HCT116 (cell line): Measurements from ENCODE around the gene MRM1. TPM values are rescaled to one million over a fixed set of nuclear protein-coding genes. Genes with fewer than 3 reads are reported as not detected.

Source experiments
- ATAC-seq: fragments of 200-7000 bp; cut with Tn5 transposase; 2 replicates; pipeline ENCODE4 v1.9.1; 2020; ENCODE audit warnings: mild to moderate bottlenecking, moderate library complexity
- BruUV-seq: library from RNA; stranded (reverse); fragments of 400-500 nt; replicated peaks from 2 replicates; lab custom pipeline; 2021; lab: Mats Ljungman, UMichigan
- CTCF ChIA-PET: fragments of 300-600 bp; sonication (Branson Sonifier 250); formaldehyde crosslinking; loops from one replicate; lab custom pipeline; 2021; ENCODE audit warnings: antibody characterized with exemption; lab: Charles Lee
- POLR2A ChIA-PET: fragments of 300-600, 350-600 bp; sonication (Branson Sonifier 250); formaldehyde crosslinking; loops from one replicate; lab custom pipeline; 2021; ENCODE audit warnings: antibody characterized with exemption; lab: Charles Lee
- RAD21 ChIA-PET, 2 experiments: fragments of 300-600 bp; sonication (Branson Sonifier 250); formaldehyde crosslinking; loops; one replicate each; lab custom pipeline; 2023; ENCODE audit warnings: low total read pairs in 2 of 2; ENCODE audit not compliant: uncharacterized antibody in 2 of 2, unreplicated experiment in 2 of 2, low non-redundant PET in 1 of 2; lab: Charles Lee
- DNase-seq: peaks from one replicate; pipeline ENCODE4 v3.0.0-alpha.2; 2010; ENCODE audit warnings: low read depth, low spot score
- H2AFZ ChIP-seq: fragments of 200-600 bp; shearing (Covaris generic), sonication (generic); 2 replicates; pipeline ENCODE4 v1.6.1; 2017; ENCODE audit warnings: low read depth, mixed run types, mixed read lengths, antibody characterized with exemption, low read length; ENCODE audit not compliant: poor library complexity, severe bottlenecking
- H3K27ac ChIP-seq: 2 replicates; pipeline ENCODE4 v1.5.1; 2012; ENCODE audit warnings: low read depth, low read length
- H3K27me3 ChIP-seq: fragments of 200-600 bp; sonication (generic); 2 replicates; pipeline ENCODE4 v1.6.1; 2016; ENCODE audit warnings: mixed run types, low read length, mixed read lengths; ENCODE audit not compliant: insufficient read depth
- H3K36me3 ChIP-seq, 2 experiments: fragments of 200-500 bp in 1 of 2; fragments of 200-600 bp in 1 of 2; sonication (Bioruptor generic) in 1 of 2; sonication (generic) in 1 of 2; 2 replicates each; pipeline versions ENCODE4 v1.5.1 to v1.6.1; 2014 to 2016; ENCODE audit warnings: low read length in 2 of 2, inconsistent platforms in 1 of 2, mixed read lengths in 1 of 2, mixed run types in 1 of 2; ENCODE audit not compliant: insufficient read depth in 2 of 2, control insufficient read depth in 1 of 2
- H3K4me1 ChIP-seq, 2 experiments: fragments of 200-600 bp in 1 of 2; sonication (generic) in 1 of 2; 2 replicates each; pipeline versions ENCODE4 v1.5.1 to v1.6.1; 2012 to 2017; ENCODE audit warnings: low read length in 2 of 2, inconsistent platforms in 1 of 2, mild to moderate bottlenecking in 1 of 2, mixed read lengths in 1 of 2, mixed run types in 1 of 2, moderate library complexity in 1 of 2; ENCODE audit not compliant: insufficient read depth in 2 of 2, control insufficient read depth in 1 of 2
- H3K4me2 ChIP-seq: fragments of 200-600 bp; sonication (generic); 2 replicates; pipeline ENCODE4 v1.6.1; 2017; ENCODE audit warnings: mixed run types, low read length, mixed read lengths
- H3K4me3 ChIP-seq, 2 experiments: fragments of 200-600 bp in 1 of 2; sonication (generic) in 1 of 2; replicated peaks in 1 of 2; 2 replicates each; pipeline ENCODE4 v1.5.1; 2011 to 2016; ENCODE audit warnings: low read length in 2 of 2, control low read depth in 1 of 2, low read depth in 1 of 2, mild to moderate bottlenecking in 1 of 2, mixed read lengths in 1 of 2, mixed run types in 1 of 2
- H3K79me2 ChIP-seq: fragments of 200-600 bp; sonication (generic); 2 replicates; pipeline ENCODE4 v1.6.1; 2017; ENCODE audit warnings: mild to moderate bottlenecking, mixed run types, low read length, moderate library complexity, mixed read lengths; ENCODE audit not compliant: insufficient read depth
- H3K9ac ChIP-seq: fragments of 200-600 bp; sonication (generic); 2 replicates; pipeline ENCODE4 v1.6.1; 2016; ENCODE audit warnings: low read length, mixed read lengths
- H3K9me2 ChIP-seq: fragments of 200-600 bp; sonication (generic), shearing (Covaris generic); 2 replicates; pipeline ENCODE4 v1.6.1; 2017; ENCODE audit warnings: mixed run types, mild to moderate bottlenecking, moderate library complexity; ENCODE audit not compliant: insufficient read depth
- H3K9me3 ChIP-seq, 2 experiments: fragments of 200-500 bp in 1 of 2; fragments of 200-600 bp in 1 of 2; sonication (Bioruptor generic) in 1 of 2; sonication (generic) in 1 of 2; 2 replicates each; pipeline ENCODE4 v1.6.1; 2014 to 2017; ENCODE audit warnings: low read length in 2 of 2, mixed read lengths in 2 of 2, inconsistent platforms in 1 of 2, low read depth in 1 of 2, mild to moderate bottlenecking in 1 of 2, mixed run types in 1 of 2, moderate library complexity in 1 of 2; ENCODE audit not compliant: control insufficient read depth in 1 of 2, insufficient read depth in 1 of 2
- H4K20me1 ChIP-seq: fragments of 200-600 bp; sonication (generic), shearing (Covaris generic); 2 replicates; pipeline ENCODE4 v1.6.1; 2017; ENCODE audit warnings: mixed run types, mild to moderate bottlenecking, moderate library complexity; ENCODE audit not compliant: insufficient read depth
- CBX3 ChIP-seq: IDR thresholded peaks from 2 replicates; pipeline ENCODE4 v1.6.1; 2012; ENCODE audit warnings: low read depth
- CEBPB ChIP-seq: IDR thresholded peaks from 2 replicates; pipeline ENCODE4 v1.6.1; 2012; ENCODE audit warnings: low read depth
- EGR1 ChIP-seq: IDR thresholded peaks from 2 replicates; pipeline ENCODE4 v1.6.1; 2012; ENCODE audit warnings: low read depth
- EZH2 ChIP-seq: fragments of 200-600 bp; sonication (generic); IDR thresholded peaks from 2 replicates; pipeline ENCODE4 v1.6.1; 2017; ENCODE audit warnings: antibody characterized with exemption, mixed run types
- JUND ChIP-seq: IDR thresholded peaks from 2 replicates; pipeline ENCODE4 v1.6.1; 2012
- RAD21 ChIP-seq: IDR thresholded peaks from 2 replicates; pipeline ENCODE4 v1.6.1; 2012; ENCODE audit warnings: low read depth, mild to moderate bottlenecking
- REST ChIP-seq: IDR thresholded peaks from 2 replicates; pipeline ENCODE4 v1.6.1; 2012; ENCODE audit warnings: low read depth
- SIN3A ChIP-seq: IDR thresholded peaks from 2 replicates; pipeline ENCODE4 v1.6.1; 2012; ENCODE audit warnings: low read depth
- SP1 ChIP-seq: IDR thresholded peaks from 2 replicates; pipeline ENCODE4 v1.6.1; 2012; ENCODE audit warnings: low read depth
- SRF ChIP-seq: IDR thresholded peaks from 2 replicates; pipeline ENCODE4 v1.6.1; 2012; ENCODE audit warnings: low read depth
- YY1 ChIP-seq: IDR thresholded peaks from 2 replicates; pipeline ENCODE4 v1.6.1; 2011; ENCODE audit warnings: low read length, low read depth, moderate library complexity, mild to moderate bottlenecking; ENCODE audit not compliant: insufficient replicate concordance; ENCODE audit errors: extremely low read depth
- ZBTB33 ChIP-seq: IDR thresholded peaks from 2 replicates; pipeline ENCODE4 v1.6.1; 2011; ENCODE audit warnings: mild to moderate bottlenecking, low read length, moderate library complexity; ENCODE audit not compliant: insufficient replicate concordance; ENCODE audit errors: extremely low read depth
- ZNF274 ChIP-seq: fragments of 200-500 bp; sonication (Bioruptor generic); IDR thresholded peaks from 2 replicates; pipeline ENCODE4 v1.6.1; 2014; ENCODE audit warnings: mild to moderate bottlenecking, low read depth, low read length, inconsistent platforms
- intact Hi-C: fragments of 100-400 bp; cut with micrococcal nuclease; formaldehyde crosslinking; loops from 2 replicates; pipeline ENCODE4 v1.10.0; 2022
- total RNA-seq: library from RNA; stranded (reverse); gene quantifications from one replicate; pipeline ENCODE4 v1.2.1, GENCODE V29; 2021; ENCODE audit not compliant: unreplicated experiment
- TF ChIP-seq, protein P1 (sequence below): IDR thresholded peaks from 2 replicates; pipeline ENCODE4 v1.6.1; 2012

The MRM1 gene
- total RNA-seq, 1 experiment from 2014 or later: 14.5 TPM

GRCh38 chr17:36631022-36631421, 29.6 kb downstream of the MRM1 start:
- Histone ChIP-seq H3K9me3 (no peaks in the 10 kb centered on the region), H3K4me2 (no peak overlapping the region), H4K20me1 (no peaks in the 10 kb centered on the region), H3K27me3 (0 out of 2 replicates have a peak, but pooled peaks cover 4% of the 10 kb centered on the region), H2AFZ (no peak overlapping the region), H3K9ac (no peak overlapping the region), H3K4me1 (peaks cover 0 to 4% of the 10 kb centered on the region in 2 experiments; a peak in 2 of 4 replicates), H3K27ac (no peak overlapping the region), H3K79me2 (no peaks in the 10 kb centered on the region), H3K36me3 (no peaks in the 10 kb centered on the region), H3K9me2 (no peaks in the 10 kb centered on the region), H3K4me3 (no peak overlapping the region)
- ATAC-seq (no peak), DNase-seq (no peak)
- intact Hi-C loops: no loop called here
- BruUV-seq: no TSS peak
- POLR2A ChIA-PET: no interaction called here
- no peak for TF ChIP-seq ZNF274
- no peak for TF ChIP-seq SRF
- no peak for TF ChIP-seq EZH2
- TF ChIP-seq EGR1: no peak
- no peak for TF ChIP-seq SP1
- TF ChIP-seq, protein P1, sequence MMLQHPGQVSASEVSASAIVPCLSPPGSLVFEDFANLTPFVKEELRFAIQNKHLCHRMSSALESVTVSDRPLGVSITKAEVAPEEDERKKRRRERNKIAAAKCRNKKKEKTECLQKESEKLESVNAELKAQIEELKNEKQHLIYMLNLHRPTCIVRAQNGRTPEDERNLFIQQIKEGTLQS: no peak
- RAD21 ChIA-PET: interaction anchor here in 1 of 2 experiments (0.5 kb wide), 1 partner anchor 447 kb away, joined by 3 read pairs; no protein-coding TSS in a partner anchor
- CTCF ChIA-PET: interaction anchor here (3.6 to 4.1 kb wide), 2 partner anchors 610 to 743 kb away, joined by 13 to 25 read pairs; no protein-coding TSS in a partner anchor

DNA sequence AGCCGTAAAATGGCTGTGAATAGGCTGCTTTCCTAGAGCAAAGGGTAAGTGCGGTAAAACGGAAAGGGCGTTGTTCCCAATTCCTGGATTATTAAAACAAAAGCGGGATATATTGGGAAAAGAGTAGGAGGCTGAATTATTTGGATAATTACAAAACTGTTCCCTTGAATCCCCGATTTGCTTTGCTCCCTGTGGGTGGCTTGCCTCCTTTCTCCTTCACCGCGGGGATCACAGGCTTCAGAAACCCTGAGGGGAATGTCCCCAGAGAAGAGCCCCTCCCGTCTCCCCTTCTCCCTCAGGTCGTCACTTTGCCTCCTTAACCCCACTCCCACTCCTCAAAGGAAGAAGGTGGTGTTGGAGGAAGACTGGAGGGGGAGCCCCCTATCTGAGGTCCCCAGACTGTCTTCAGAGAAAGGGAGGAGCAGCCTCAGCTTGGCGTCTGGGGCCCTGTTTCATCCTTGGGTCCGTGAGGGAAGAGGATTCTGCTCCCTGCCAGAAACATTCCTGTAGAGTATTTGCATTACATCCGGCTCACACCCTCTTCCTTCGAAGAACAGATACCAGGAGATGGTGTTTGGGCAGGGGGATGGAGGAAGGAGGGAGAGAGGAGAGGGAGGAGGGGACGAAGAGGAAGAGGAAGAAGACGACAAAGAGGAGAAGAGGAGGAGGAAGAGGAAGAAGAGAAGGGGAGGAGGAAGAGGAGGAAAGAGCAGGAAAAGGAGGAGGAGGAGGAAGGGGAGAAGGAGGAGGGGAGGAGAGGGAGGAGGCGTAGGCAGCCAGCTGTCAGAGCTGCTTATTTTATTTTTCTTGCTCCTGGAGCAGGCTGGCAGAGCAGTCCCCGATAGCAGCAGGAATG, 31.8 kb downstream of the MRM1 start:
- H3K27me3 ChIP-seq: 0 out of 2 replicates have a peak, but pooled peaks cover 4% of the 10 kb centered on the region
- no peak overlapping the region for H3K9ac ChIP-seq
- H3K9me2 ChIP-seq: no peaks in the 10 kb centered on the region
- H3K27ac ChIP-seq: no peak overlapping the region
- no peak overlapping the region for H2AFZ ChIP-seq
- intact Hi-C loops: no loop called here
- DNase-seq (no peak), ATAC-seq (no peak)
- H4K20me1 ChIP-seq: no peaks in the 10 kb centered on the region
- ChIA-PET CTCF (no interaction called here), RAD21 (no interaction called here), POLR2A (interaction anchor here (0.6 kb wide), 1 partner anchor 413 kb away, joined by 3 read pairs; no protein-coding TSS in a partner anchor)
- no peak overlapping the region for H3K4me3 ChIP-seq
- BruUV-seq: no TSS peak
- H3K36me3 ChIP-seq: no peaks in the 10 kb centered on the region
- no peak for TF ChIP-seq SIN3A
- no peak for TF ChIP-seq CEBPB
- no peak for TF ChIP-seq JUND
- no peak for TF ChIP-seq ZBTB33
- TF ChIP-seq SP1: no peak
- TF ChIP-seq RAD21: no peak
- no peak for TF ChIP-seq YY1
- no peak for TF ChIP-seq REST
- TF ChIP-seq CBX3: no peak
- no peaks in the 10 kb centered on the region for H3K9me3 ChIP-seq
- peaks cover 0 to 4% of the 10 kb centered on the region in 2 experiments; a peak in 2 of 4 replicates for H3K4me1 ChIP-seq
- no peaks in the 10 kb centered on the region for H3K79me2 ChIP-seq
- no peak overlapping the region for H3K4me2 ChIP-seq
